IMR-90 (cell line): ENCODE data around the gene RORC. TPM values are rescaled to one million over a fixed set of nuclear protein-coding genes. Genes with fewer than 3 reads are reported as not detected.

Source experiments
- ATAC-seq: fragments of 200-7000 bp; cut with Tn5 transposase; 2 replicates; pipeline ENCODE4 v1.9.1; 2020; ENCODE audit warnings: low read depth, mild to moderate bottlenecking, moderate library complexity
- BruUV-seq: library from RNA; stranded (reverse); fragments of 400-500 nt; replicated peaks from 2 replicates; lab custom pipeline; 2021; lab: Mats Ljungman, UMichigan
- CTCF ChIA-PET: fragments of 300-600 bp; formaldehyde crosslinking; extraction: SDS; loops from one replicate; lab custom pipeline; 2021; ENCODE audit warnings: antibody characterized with exemption; lab: Yijun Ruan, JAX
- POLR2A ChIA-PET: fragments of 300-600 bp; sonication (Branson Sonifier 250); formaldehyde crosslinking; loops from one replicate; lab custom pipeline; 2022; ENCODE audit warnings: antibody characterized with exemption; ENCODE audit not compliant: unreplicated experiment; lab: Charles Lee
- DNase-seq: peaks from one replicate; pipeline ENCODE4 v3.0.0; 2013
- H2AFZ ChIP-seq: replicated peaks from 2 replicates; pipeline ENCODE3; 2013; ENCODE audit warnings: low read length, mild to moderate bottlenecking; ENCODE audit not compliant: poor library complexity
- H2AK5ac ChIP-seq: 2 replicates; pipeline ENCODE4 v1.6.1; 2013; ENCODE audit warnings: low read depth, low read length, inconsistent platforms
- H2AK9ac ChIP-seq: replicated peaks from 2 replicates; pipeline ENCODE3; 2013; ENCODE audit warnings: mild to moderate bottlenecking, low read depth, low read length, moderate library complexity; ENCODE audit not compliant: poor library complexity
- H2BK120ac ChIP-seq: 2 replicates; pipeline ENCODE4 v1.6.1; 2013; ENCODE audit warnings: low read depth, low read length, inconsistent platforms
- H2BK15ac ChIP-seq: 3 replicates; pipeline ENCODE4 v1.6.1; 2013; ENCODE audit warnings: low read depth, low read length, inconsistent platforms
- H2BK20ac ChIP-seq: 2 replicates; pipeline ENCODE4 v1.6.1; 2013; ENCODE audit warnings: low read depth, mild to moderate bottlenecking, inconsistent platforms, low read length, moderate library complexity
- H2BK5ac ChIP-seq: 2 replicates; pipeline ENCODE4 v1.6.1; 2013; ENCODE audit warnings: mild to moderate bottlenecking, low read depth, low read length, inconsistent platforms; ENCODE audit not compliant: poor library complexity, severe bottlenecking
- H3K14ac ChIP-seq: replicated peaks from 2 replicates; pipeline ENCODE4 v1.6.1; 2013; ENCODE audit warnings: low read depth, low read length, inconsistent platforms
- H3K18ac ChIP-seq: 2 replicates; pipeline ENCODE4 v1.6.1; 2013; ENCODE audit warnings: low read depth, low read length, control low read depth
- H3K23ac ChIP-seq: 2 replicates; pipeline ENCODE4 v1.6.1; 2013; ENCODE audit warnings: low read depth, low read length, inconsistent platforms
- H3K27ac ChIP-seq: 2 replicates; pipeline ENCODE4 v1.5.1; 2013; ENCODE audit warnings: mild to moderate bottlenecking, control low read depth, low read length; ENCODE audit not compliant: insufficient read depth
- H3K27me3 ChIP-seq: 2 replicates; pipeline ENCODE4 v1.6.1; 2013; ENCODE audit warnings: low read length; ENCODE audit not compliant: control insufficient read depth, insufficient read depth
- H3K36me3 ChIP-seq: 2 replicates; pipeline ENCODE4 v1.6.1; 2013; ENCODE audit warnings: low read length, mixed read lengths; ENCODE audit not compliant: control insufficient read depth, insufficient read depth
- H3K4ac ChIP-seq: 2 replicates; pipeline ENCODE4 v1.6.1; 2013; ENCODE audit warnings: low read depth, low read length, inconsistent platforms
- H3K4me1 ChIP-seq: 2 replicates; pipeline ENCODE4 v1.6.1; 2013; ENCODE audit warnings: low read length, mixed read lengths; ENCODE audit not compliant: control insufficient read depth, insufficient read depth
- H3K4me2 ChIP-seq: 2 replicates; pipeline ENCODE4 v1.6.1; 2013; ENCODE audit warnings: low read depth, mild to moderate bottlenecking, control low read depth, low read length, moderate library complexity
- H3K4me3 ChIP-seq: 2 replicates; pipeline ENCODE4 v1.5.1; 2013; ENCODE audit warnings: low read depth, mild to moderate bottlenecking, control low read depth, low read length, moderate library complexity; ENCODE audit not compliant: insufficient read depth
- H3K56ac ChIP-seq: 2 replicates; pipeline ENCODE4 v1.6.1; 2013; ENCODE audit warnings: low read length, inconsistent platforms; ENCODE audit not compliant: insufficient read depth; ENCODE audit errors: extremely low read depth
- H3K79me1 ChIP-seq, 2 experiments: 2 replicates each; pipeline ENCODE4 v1.6.1; 2013; ENCODE audit warnings: low read length in 2 of 2, inconsistent platforms in 1 of 2, low read depth in 1 of 2
- H3K9ac ChIP-seq: 2 replicates; pipeline ENCODE4 v1.6.1; 2013; ENCODE audit warnings: low read depth, low read length, control low read depth
- H3K9me1 ChIP-seq: 2 replicates; pipeline ENCODE4 v1.6.1; 2013; ENCODE audit warnings: low read length, inconsistent platforms; ENCODE audit not compliant: insufficient read depth
- H3K9me3 ChIP-seq: 2 replicates; pipeline ENCODE4 v1.6.1; 2013; ENCODE audit warnings: low read length; ENCODE audit not compliant: control insufficient read depth, insufficient read depth
- H4K20me1 ChIP-seq: 2 replicates; pipeline ENCODE4 v1.6.1; 2013; ENCODE audit warnings: low read length, inconsistent platforms; ENCODE audit not compliant: insufficient read depth
- H4K5ac ChIP-seq: 2 replicates; pipeline ENCODE4 v1.6.1; 2013; ENCODE audit warnings: mild to moderate bottlenecking, low read depth, low read length, control low read depth
- H4K8ac ChIP-seq, 2 experiments: 2 replicates each; pipeline ENCODE4 v1.6.1; 2013; ENCODE audit warnings: low read depth in 2 of 2, low read length in 2 of 2, control low read depth in 1 of 2, inconsistent platforms in 1 of 2
- H4K91ac ChIP-seq: 2 replicates; pipeline ENCODE4 v1.6.1; 2013; ENCODE audit warnings: low read depth, low read length, inconsistent platforms; ENCODE audit not compliant: insufficient read depth
- ELK1 ChIP-seq: fragments of 150-350 bp; IDR thresholded peaks from 2 replicates; pipeline ENCODE4 v1.6.1; 2016; ENCODE audit warnings: low read depth, mild to moderate bottlenecking, low read length, moderate library complexity, borderline replicate concordance
- MAZ ChIP-seq: IDR thresholded peaks from 2 replicates; pipeline ENCODE4 v1.6.1; 2012; ENCODE audit warnings: low read depth, mild to moderate bottlenecking, low read length, improper control_type of control experiment, moderate library complexity, borderline replicate concordance
- RFX5 ChIP-seq: IDR thresholded peaks from 2 replicates; pipeline ENCODE4 v1.8.0; 2012; ENCODE audit warnings: low read depth, mild to moderate bottlenecking, low read length, moderate library complexity
- SMC3 ChIP-seq: fragments of 150-350 bp; IDR thresholded peaks from 2 replicates; pipeline ENCODE4 v1.6.1; 2016; ENCODE audit warnings: low read depth, mild to moderate bottlenecking, antibody characterized with exemption, low read length, moderate library complexity
- WGBS, 2 experiments: methylation state at CpG; one replicate each; pipeline versions ENCODE4 v1.1.5 to v1.1.7; 2013; ENCODE audit warnings: missing lambda C conversion rate in 2 of 2; ENCODE audit not compliant: insufficient read length in 1 of 2; ENCODE audit errors: extremely low coverage in 2 of 2; 5-methylcytosine and 5-hydroxymethylcytosine counted together
- dilution Hi-C: fragments of 300-500 bp; cut with HindIII; formaldehyde crosslinking; loops from one replicate; pipeline ENCODE4 v1.14.3; 2018; ENCODE audit warnings: low sequenced_read_pairs; ENCODE audit not compliant: unreplicated experiment
- in situ Hi-C: fragments of 300-500 bp; cut with MboI; formaldehyde crosslinking; loops from 3 replicates; pipeline ENCODE4 v1.14.3; 2019; ENCODE audit warnings: low sequenced_read_pairs, inconsistent platforms, mixed read lengths
- intact Hi-C: fragments of 100-400 bp; cut with micrococcal nuclease; formaldehyde crosslinking; loops from 2 replicates; pipeline ENCODE4 v1.10.0; 2022
- polyA plus RNA-seq, 3 experiments: library from polyadenylated mRNA; depleted of rRNA; stranded (reverse); fragments of >200 nt; gene quantifications; 2 replicates each; pipeline ENCODE4 v1.2.3, GENCODE V29; 2012; ENCODE audit warnings: low replicate concordance in 1 of 3
- total RNA-seq: library from RNA; depleted of rRNA; stranded (reverse); fragments of >200 nt; gene quantifications from 2 replicates; pipeline ENCODE4 v1.2.3, GENCODE V29; 2012
- TF ChIP-seq, protein P1 (sequence below): conservative IDR thresholded peaks from 2 replicates; pipeline ENCODE4 v1.5.1; 2012; ENCODE audit warnings: mild to moderate bottlenecking, low read depth, low read length, improper control_type of control experiment

RORC gene
- total and polyA plus RNA-seq, 2 of the 4 experiments (the other 2 are of a cell fraction), result not detected

- Histone ChIP-seq H3K14ac (no peak overlapping the region), H3K18ac (no peak overlapping the region), H4K5ac (no peak overlapping the region), H2AK9ac (no peak overlapping the region), H2BK20ac (no peak overlapping the region), H3K9me3 (no peaks in the 10 kb centered on the region), H2BK120ac (no peak overlapping the region), H3K27ac (no peak overlapping the region), H2BK5ac (no peak overlapping the region), H4K91ac (no peak overlapping the region), H4K8ac (no peak overlapping the region), H3K9ac (no peak overlapping the region), H2AFZ (no peak overlapping the region), H3K56ac (no peak overlapping the region), H3K4me2 (no peak overlapping the region), H3K4ac (no peak overlapping the region), H3K79me1 (peaks cover 5 to 32% of the 10 kb centered on the region in 2 experiments), H4K20me1 (no peaks in the 10 kb centered on the region), H2BK15ac (no peak overlapping the region), H3K9me1 (peaks cover 9% of the 10 kb centered on the region), H3K4me1 (peaks cover 3% of the 10 kb centered on the region; the same call in 1 of the 2 replicates), H2AK5ac (no peak overlapping the region), H3K4me3 (no peak overlapping the region), H3K23ac (no peak overlapping the region), H3K36me3 (peaks cover 19% of the 10 kb centered on the region), H3K27me3 (no peaks in the 10 kb centered on the region)
- dilution Hi-C loops (no loop called here), in situ Hi-C loops (no loop called here), intact Hi-C loops (loop anchor here (5.0 kb wide), 2 partner anchors 77 to 242 kb away; partner anchors contain the start of gene C2CD4D)
- no peak for ATAC-seq
- DNase-seq, result no peak
- TF ChIP-seq RFX5 (no peak), SMC3 (no peak), MAZ (no peak), ELK1 (no peak)
- TF ChIP-seq, protein P1, sequence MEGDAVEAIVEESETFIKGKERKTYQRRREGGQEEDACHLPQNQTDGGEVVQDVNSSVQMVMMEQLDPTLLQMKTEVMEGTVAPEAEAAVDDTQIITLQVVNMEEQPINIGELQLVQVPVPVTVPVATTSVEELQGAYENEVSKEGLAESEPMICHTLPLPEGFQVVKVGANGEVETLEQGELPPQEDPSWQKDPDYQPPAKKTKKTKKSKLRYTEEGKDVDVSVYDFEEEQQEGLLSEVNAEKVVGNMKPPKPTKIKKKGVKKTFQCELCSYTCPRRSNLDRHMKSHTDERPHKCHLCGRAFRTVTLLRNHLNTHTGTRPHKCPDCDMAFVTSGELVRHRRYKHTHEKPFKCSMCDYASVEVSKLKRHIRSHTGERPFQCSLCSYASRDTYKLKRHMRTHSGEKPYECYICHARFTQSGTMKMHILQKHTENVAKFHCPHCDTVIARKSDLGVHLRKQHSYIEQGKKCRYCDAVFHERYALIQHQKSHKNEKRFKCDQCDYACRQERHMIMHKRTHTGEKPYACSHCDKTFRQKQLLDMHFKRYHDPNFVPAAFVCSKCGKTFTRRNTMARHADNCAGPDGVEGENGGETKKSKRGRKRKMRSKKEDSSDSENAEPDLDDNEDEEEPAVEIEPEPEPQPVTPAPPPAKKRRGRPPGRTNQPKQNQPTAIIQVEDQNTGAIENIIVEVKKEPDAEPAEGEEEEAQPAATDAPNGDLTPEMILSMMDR, result no peak
- no TSS peak for BruUV-seq
- ChIA-PET CTCF (no interaction called here), POLR2A (interaction anchor here (0.6 kb wide), 2 partner anchors 9 to 162 kb away, joined by 3 read pairs; no protein-coding TSS in a partner anchor)
- no CpG with 5 or more reads among the region's 7 CpGs for WGBS, 2 experiments
Measured at GRCh38 chr1:151760597-151761385, 70.8 kb downstream of the RORC start.
